Tibial artery (tissue), 4 donors: ENCODE results near the gene VPS72.

Source experiments
- DNase-seq, 2 donors: peaks; one replicate each; pipeline ENCODE4 v3.0.0-alpha.2; 2019
- H3K27ac ChIP-seq, 2 donors: fragments of 200-600 bp; sonication (generic) in 1 of 2; 1 replicate in 1 of 2; 2 replicates in 1 of 2; pipeline ENCODE4 v1.5.1; 2018 to 2019; ENCODE audit warnings: mild to moderate bottlenecking in 1 of 2
- H3K27me3 ChIP-seq, 2 donors: fragments of 200-600 bp; sonication (generic) in 1 of 2; one replicate each; pipeline versions ENCODE4 v1.5.1 to v1.6.0; 2016 to 2019
- H3K36me3 ChIP-seq, 3 donors: fragments of 200-600 bp; sonication (generic) in 2 of 3; one replicate each; pipeline ENCODE4 v1.5.1; 2016 to 2019; ENCODE audit warnings: mild to moderate bottlenecking in 2 of 3
- H3K4me1 ChIP-seq, 4 donors: fragments of 200-600 bp; sonication (generic) in 2 of 4; 1 replicate in 3 of 4; 2 replicates in 1 of 4; pipeline ENCODE4 v1.5.1; 2016 to 2019
- H3K4me3 ChIP-seq, 2 donors: fragments of 200-600 bp; sonication (generic) in 1 of 2; 1 replicate in 1 of 2; 2 replicates in 1 of 2; pipeline ENCODE4 v1.5.1; 2018 to 2019; ENCODE audit warnings: mild to moderate bottlenecking in 2 of 2
- H3K9me3 ChIP-seq, 3 donors: fragments of 200-600 bp; sonication (generic) in 1 of 3; one replicate each; pipeline ENCODE4 v1.5.1; 2016 to 2019
- intact Hi-C: fragments of 100-400 bp; cut with DNase I; formaldehyde crosslinking; loops from one replicate; pipeline ENCODE4 v1.15.0; 2023; ENCODE audit warnings: low total_unique reads
- TF ChIP-seq, protein P1 (sequence below), 2 experiments: fragments of 200-600 bp in 1 of 2; fragments of 450-650 bp in 1 of 2; IDR thresholded peaks; one replicate each; pipeline ENCODE4 v1.5.1; 2017 to 2019; ENCODE audit warnings: antibody characterized with exemption in 2 of 2, mild to moderate bottlenecking in 1 of 2, moderate library complexity in 1 of 2

Gene VPS72

DNA sequence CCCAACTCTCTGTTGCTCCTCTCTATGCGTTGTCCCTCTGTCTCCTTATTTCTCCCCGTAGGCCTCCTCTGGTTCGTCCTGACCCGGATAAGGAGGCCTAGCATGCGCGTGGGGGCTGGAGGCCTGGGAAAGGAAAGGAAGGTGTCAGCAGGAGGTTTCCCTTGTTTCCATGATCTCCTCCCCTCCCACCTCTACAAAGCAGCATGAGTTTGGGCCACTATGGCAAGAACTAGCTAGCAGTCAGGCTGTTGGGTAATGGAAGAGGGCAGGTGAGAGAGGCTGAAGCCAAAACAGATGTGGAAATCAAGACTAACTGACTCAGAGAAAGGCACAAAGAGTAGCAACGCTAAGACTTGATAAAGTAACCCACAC, 42.9 kb downstream of the VPS72 start:
- Histone ChIP-seq H3K27ac (peak overlapping the region; percentile 80 to 81), H3K4me1 (peaks cover 0 to 40% (median 25%) of the 10 kb centered on the region in 4 donors), H3K27me3 (no peaks in the 10 kb centered on the region), H3K9me3 (no peaks in the 10 kb centered on the region), H3K4me3 (peak overlapping the region; percentile 82 to 96), H3K36me3 (peaks cover 0 to 6% (median 0%) of the 10 kb centered on the region in 3 donors)
- TF ChIP-seq, protein P1, sequence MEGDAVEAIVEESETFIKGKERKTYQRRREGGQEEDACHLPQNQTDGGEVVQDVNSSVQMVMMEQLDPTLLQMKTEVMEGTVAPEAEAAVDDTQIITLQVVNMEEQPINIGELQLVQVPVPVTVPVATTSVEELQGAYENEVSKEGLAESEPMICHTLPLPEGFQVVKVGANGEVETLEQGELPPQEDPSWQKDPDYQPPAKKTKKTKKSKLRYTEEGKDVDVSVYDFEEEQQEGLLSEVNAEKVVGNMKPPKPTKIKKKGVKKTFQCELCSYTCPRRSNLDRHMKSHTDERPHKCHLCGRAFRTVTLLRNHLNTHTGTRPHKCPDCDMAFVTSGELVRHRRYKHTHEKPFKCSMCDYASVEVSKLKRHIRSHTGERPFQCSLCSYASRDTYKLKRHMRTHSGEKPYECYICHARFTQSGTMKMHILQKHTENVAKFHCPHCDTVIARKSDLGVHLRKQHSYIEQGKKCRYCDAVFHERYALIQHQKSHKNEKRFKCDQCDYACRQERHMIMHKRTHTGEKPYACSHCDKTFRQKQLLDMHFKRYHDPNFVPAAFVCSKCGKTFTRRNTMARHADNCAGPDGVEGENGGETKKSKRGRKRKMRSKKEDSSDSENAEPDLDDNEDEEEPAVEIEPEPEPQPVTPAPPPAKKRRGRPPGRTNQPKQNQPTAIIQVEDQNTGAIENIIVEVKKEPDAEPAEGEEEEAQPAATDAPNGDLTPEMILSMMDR (IDR thresholded peaks at IDR 0.05) = no peak
- intact Hi-C loops = no loop called here
- DNase-seq = no peak

DNA sequence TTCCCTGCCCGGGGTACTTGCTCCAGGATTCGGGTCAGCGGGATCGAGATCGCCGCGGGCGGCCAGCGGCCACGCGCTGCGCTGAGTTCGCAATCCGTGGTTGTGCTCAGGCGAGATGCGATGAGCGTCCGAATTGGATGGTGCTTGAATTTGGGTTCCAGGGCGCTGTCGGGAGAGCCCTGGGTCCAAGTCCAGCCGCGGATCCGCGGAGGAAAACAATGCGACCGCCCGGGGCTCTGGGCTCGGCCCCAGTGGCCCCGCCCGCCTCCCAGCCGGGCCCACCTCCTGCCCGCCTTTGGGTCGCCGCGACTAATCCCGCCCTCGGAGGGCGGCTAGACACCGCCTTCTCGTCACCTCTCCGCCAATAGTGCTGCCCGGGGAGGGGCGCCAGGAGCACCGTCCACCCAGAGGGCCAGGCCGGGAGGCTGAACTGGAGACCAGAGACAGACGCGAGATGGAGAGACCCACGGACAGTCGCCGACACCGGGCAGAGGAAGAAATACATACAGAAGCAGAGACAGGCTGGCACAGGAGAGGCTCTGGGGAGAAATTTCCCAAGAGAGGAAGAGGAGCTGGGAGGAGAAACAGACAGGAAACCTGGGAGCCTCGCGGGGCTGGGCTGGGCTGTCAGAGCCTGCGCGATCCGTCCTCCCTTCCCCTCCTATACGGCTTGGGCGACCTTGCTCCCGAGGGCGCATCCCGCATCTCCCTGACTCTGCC, 43.4 kb downstream of the VPS72 start, which contains the start of gene SEMA6C:
SEMA6C (minus strand) TSS at position 220 of the 720 bp plus-strand sequence. CDS start 4,010 bp downstream, outside the sequence.
- Histone ChIP-seq H3K4me1 (peaks cover 0 to 40% (median 25%) of the 10 kb centered on the region in 4 donors), H3K27me3 (no peaks in the 10 kb centered on the region), H3K27ac (peak within 1 kb of the TSS; percentile 80 to 81), H3K9me3 (no peaks in the 10 kb centered on the region), H3K4me3 (peak within 1 kb of the TSS; percentile 82 to 96), H3K36me3 (peaks cover 0 to 9% (median 0%) of the 10 kb centered on the region in 3 donors)
- intact Hi-C loops = no loop called here
- TF ChIP-seq, protein P1 (IDR thresholded peaks at IDR 0.05) = peak in 1 of 2 experiments; percentile 8
- peak; percentile 95 to 97 for DNase-seq

DNA sequence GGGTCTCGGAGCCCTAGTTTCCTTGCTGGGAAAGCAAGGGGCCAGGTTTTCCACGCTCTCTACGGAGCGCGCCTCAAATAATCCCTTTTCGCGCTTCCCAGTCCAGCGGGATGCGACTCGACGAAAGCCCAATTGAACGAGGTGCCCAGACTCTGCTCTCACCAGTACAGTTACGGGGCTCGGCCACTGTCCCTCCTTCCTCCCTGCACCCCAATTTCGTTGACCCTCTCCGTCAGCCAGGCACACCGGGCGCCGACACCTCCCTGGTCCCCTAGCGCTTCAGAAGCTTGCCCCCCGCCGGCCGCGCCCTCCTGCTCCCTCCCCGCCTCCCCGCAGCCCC, 44.0 kb downstream of the VPS72 start:
- Histone ChIP-seq H3K27ac (peak overlapping the region; percentile 80 to 81), H3K27me3 (no peaks in the 10 kb centered on the region), H3K36me3 (peaks cover 0 to 9% (median 0%) of the 10 kb centered on the region in 3 donors), H3K9me3 (no peaks in the 10 kb centered on the region), H3K4me1 (peaks cover 0 to 40% (median 25%) of the 10 kb centered on the region in 4 donors), H3K4me3 (peak overlapping the region; percentile 82 to 96)
- intact Hi-C loops = no loop called here
- no peak for DNase-seq
- TF ChIP-seq, protein P1 (IDR thresholded peaks at IDR 0.05) = no peak

DNA sequence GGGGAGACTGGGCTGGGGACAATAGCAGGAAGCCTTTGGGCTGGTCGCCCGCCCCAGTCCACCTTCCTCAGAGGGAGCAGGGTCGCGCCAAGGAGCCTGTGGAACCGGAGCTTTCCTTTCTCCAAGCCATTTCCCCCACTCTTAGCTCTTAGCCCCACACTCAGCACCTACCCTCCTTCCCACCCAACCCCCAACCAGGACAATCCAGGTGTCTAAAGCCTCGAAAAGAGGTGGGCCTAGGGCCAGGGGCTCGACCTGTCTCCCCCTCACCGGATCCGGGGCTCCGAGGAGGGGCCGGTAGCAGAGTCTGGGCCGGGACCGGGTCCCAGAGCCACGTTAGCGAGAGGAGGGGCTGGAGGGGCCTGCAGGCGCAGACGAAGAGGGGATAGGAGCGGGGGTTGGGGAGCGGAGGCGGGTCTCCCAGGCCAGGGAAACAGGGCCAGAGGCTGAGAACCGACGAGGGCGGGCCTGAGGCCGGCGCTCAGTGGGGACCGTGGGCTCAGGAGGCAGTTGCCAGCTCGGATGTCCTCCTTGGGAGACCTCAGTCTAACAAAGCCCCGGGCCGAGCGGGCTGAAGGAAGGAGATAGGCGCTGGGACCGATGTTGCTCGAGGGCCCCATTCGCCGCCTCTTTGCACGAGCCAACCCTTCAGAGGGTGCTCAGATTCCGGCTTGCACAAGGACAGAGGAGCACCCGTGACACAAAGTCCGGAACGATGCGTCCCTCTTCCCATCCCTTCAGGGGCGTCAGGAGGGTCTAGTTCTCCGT, 44.5 kb downstream of the VPS72 start:
- TF ChIP-seq, protein P1 (IDR thresholded peaks at IDR 0.05) = no peak
- Histone ChIP-seq H3K4me1 (peaks cover 0 to 40% (median 25%) of the 10 kb centered on the region in 4 donors), H3K27ac (peak overlapping the region; percentile 80 to 81), H3K9me3 (no peaks in the 10 kb centered on the region), H3K4me3 (peak overlapping the region; percentile 82 to 96), H3K27me3 (no peaks in the 10 kb centered on the region), H3K36me3 (peaks cover 0 to 9% (median 0%) of the 10 kb centered on the region in 3 donors)
- DNase-seq = peak; percentile 49 to 74
- intact Hi-C loops = no loop called here

DNA sequence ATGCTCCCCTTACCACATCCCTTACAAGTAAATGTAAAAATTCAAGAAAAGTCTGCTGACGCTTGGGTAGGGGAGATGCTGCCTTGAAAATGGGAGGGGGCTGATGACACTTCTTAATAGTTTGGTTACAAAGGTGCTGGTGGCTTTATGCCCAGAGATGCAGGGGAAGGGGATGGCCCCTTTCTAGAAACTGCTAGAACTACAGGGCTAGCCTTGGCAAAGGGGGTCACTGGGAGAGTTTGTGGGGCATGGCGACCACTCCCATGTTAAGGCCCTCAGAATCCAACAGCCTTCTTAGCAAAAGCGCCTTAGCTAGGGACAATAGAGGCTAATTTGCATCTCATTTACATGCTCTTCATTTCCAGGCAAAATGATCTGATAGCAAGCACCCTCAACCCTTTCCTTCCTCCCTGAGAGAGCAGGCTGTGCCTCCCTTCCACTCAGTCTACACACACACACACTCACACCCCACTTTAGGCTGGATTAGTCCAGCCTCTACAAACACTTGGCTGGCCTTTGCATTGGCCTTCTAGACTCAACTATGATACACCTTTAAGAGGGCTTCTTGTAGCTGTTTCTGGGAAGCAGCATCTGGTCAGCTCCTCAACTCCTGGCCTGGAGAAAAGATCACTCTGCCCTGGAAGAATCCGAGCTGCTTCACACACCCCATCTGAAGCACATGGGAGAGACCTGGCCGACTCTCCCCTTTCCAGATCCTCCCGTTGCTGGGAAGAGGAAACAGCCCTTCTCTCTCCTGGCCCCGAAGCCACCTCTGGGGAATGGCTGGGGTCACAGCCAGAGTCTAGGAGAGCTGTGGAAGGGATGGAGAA, 45.3 kb downstream of the VPS72 start:
- Histone ChIP-seq H3K4me3 (peak overlapping the region; percentile 82 to 96), H3K36me3 (peaks cover 0 to 17% (median 0%) of the 10 kb centered on the region in 3 donors), H3K27me3 (no peaks in the 10 kb centered on the region), H3K9me3 (no peaks in the 10 kb centered on the region), H3K27ac (peak overlapping the region; percentile 80 to 81), H3K4me1 (peaks cover 0 to 40% (median 25%) of the 10 kb centered on the region in 4 donors)
- TF ChIP-seq, protein P1 (IDR thresholded peaks at IDR 0.05) = no peak
- DNase-seq = peak in 1 of 2 donors; percentile 46
- intact Hi-C loops = no loop called here
